IMR-90 (cell line): ENCODE data around the gene FBXL13.

ENCODE experiments used
- CTCF ChIP-seq: conservative IDR thresholded peaks from 2 replicates; pipeline ENCODE4 v1.5.1; 2012; ENCODE audit warnings: mild to moderate bottlenecking, low read depth, low read length, improper control_type of control experiment
- POLR2A ChIP-seq: IDR thresholded peaks from 2 replicates; pipeline ENCODE4 v1.6.1; 2012; ENCODE audit warnings: mild to moderate bottlenecking, low read depth, low read length

GRCh38 chr7:102985176-102985783, 89.3 kb downstream of the FBXL13 start:
- TF ChIP-seq CTCF = no peak
- no peak for TF ChIP-seq POLR2A
